NK-92 (cell line): ENCODE measurements around the gene CFAP161.
"Not testable (repeated sequence)": the region's sequence is repeated elsewhere in the genome, so short reads cannot be mapped to it uniquely, and the experiment has no call there.

ENCODE experiments used
- DNase-seq: peaks from one replicate; lab custom pipeline; 2025; ENCODE audit not compliant: unreplicated experiment; lab: John Stamatoyannopoulos, UW

Gene CFAP161

DNA sequence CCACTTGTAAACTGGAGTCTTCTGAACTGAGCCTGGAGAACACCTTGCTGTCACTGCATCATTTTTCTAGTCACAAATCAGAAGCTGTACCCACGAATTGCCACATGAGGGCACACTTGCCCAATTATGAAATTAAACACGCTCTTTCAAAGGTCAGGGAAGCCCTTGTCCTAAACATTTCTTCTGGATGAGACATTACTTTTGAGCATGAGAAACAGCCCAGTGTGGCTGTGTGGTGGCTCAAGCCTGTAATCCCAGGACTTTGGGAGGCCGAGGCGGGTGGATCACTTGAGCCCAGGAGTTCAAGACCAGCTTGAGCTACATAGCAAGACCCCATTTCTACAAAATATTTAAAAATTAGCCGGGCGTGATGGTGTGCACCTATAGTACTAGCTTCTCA is 27.5 kb upstream of the CFAP161 start:
- no peak for DNase-seq

DNA sequence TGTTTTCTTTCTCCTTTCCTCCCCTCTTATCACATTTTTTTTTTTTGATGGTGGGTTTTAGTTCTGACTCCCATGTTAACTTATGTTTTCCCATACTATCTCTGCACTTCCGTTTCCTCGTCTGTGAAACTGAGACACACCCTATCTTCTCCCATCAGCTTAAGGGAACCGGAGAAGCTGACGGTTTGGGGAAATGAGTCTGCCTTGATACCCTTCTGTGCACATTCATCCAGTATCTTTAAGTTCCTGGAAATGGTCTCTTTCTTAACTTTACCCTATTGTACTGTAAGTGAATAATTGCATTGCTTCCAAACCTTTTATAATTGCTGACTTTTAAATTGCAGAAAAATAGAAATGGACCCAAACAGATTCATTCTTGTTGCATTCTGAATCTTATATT is 26.2 kb upstream of the CFAP161 start:
- DNase-seq, result no peak

DNA sequence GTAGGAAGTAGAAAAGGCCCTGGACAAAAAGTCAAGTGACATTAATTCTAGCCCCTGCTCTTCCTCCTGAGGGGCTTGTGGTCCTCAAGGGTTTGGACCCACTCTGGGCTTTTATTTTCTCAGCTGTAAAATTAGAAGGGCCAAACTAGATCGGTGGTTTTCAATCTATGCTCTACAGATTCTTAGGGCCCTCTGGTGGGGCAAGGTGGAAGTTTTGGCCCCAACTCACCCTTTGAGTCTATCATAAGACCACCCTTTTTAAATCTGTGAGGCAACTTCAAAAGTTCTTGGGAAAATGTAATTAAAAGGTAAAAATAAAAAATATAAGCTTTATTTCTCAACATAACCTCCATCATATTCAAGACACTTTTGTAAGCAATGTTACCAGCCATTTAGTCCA is 25.6 kb upstream of the CFAP161 start:
- no peak for DNase-seq

DNA sequence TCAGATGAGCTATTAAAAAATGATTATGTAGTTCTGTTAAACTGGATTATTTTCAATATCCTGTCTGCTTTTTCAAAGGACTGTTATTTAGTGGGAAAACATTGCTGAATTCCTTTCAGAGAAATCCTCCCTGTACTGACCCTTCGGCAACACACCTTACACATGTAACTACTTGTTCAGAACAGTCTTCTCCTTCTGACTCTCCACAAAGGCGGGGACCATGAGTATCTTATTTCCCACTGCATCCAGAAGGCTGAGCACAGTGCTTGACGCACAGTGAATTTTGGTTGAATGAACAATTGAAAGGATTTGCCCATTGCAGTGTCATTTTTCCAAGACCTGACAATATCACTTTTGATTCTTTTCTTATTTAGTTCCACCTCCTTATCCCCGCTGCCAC is 23.1 kb upstream of the CFAP161 start:
- DNase-seq, result no peak

DNA sequence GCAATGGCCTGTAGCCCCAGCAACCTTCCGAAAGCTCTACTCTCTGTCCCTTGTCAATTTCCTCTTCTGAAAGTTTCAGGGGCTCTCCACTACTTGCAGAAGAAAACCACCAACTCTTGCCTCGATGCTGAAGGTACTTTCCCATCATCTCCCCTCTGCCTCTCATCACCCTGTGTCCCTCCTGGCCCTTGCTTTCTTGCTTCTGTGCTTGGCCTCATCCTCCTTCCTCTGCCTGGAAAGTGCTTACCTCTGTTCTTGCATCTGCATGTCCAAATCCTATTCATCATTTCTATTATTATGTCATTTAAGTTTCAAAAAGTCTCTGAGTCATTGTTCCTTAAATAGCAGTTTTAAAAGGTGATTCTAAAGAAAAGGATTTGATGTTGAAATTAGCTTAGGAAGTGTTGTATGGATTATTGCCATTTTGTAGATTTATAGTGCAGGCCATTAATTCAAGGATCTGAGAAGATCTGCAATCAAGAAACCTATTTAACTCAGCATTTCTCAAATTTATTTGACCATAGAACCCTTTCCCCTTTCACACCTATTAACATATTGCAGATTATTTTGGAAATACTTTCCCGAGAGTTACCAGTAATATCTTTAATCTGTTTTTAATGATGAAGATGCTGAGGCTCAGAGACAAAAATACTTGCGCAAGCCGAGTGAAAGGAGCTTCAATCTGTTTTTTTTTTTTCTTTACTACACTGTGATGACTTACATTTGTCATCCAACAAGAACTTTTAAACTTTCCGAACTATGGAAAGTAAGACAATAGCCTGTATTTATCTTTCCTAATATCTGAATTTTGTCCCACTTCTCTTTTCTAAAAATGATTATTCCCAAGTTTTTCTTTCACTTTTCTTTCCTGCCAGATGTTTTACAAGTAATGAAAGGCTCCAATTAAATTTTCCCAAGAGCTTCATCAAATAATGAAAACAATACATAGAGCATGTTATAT is 22.3 kb upstream of the CFAP161 start:
- no peak for DNase-seq

DNA sequence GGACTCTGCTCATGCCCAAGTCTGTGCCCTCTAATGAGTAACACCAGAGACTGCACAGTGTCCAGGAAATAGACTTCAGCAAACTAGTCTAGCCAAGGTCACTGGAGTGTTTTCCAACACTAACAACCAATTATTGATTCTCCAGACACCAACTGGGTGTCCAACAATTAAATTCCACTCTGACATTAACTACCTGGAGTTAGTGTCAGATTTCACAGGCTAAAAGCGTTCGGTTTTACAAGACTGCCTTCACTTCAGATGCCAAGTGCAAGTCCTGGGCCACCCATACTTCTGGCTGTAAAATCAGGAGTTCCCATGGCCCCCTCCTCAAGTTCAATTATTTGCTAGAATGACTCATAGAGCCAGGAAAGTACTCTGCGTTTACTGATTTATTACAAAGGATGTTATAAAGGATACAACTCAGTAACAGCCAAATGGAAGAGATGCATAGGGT is 20.8 kb upstream of the CFAP161 start:
- no peak for DNase-seq

DNA sequence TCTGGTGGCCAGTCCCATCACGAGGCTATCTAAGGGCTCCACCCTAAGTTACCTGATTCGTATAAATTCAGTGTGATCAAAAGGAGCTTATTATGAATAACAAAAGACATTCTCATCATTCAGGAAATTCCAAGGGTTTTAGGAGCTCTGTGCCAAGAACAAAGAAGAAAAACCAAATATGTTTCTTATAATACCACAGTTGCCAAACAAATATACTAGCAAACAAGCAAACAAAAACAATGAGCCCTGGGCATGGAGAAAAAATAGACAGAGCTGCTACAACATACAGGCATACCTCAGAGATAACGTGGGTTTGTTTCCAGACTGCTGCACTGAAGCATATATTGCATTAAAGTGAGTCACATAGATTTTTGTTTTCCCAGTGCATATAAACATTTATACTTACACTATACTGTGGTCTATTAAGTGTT is 20.2 kb upstream of the CFAP161 start:
- DNase-seq, result no peak

DNA sequence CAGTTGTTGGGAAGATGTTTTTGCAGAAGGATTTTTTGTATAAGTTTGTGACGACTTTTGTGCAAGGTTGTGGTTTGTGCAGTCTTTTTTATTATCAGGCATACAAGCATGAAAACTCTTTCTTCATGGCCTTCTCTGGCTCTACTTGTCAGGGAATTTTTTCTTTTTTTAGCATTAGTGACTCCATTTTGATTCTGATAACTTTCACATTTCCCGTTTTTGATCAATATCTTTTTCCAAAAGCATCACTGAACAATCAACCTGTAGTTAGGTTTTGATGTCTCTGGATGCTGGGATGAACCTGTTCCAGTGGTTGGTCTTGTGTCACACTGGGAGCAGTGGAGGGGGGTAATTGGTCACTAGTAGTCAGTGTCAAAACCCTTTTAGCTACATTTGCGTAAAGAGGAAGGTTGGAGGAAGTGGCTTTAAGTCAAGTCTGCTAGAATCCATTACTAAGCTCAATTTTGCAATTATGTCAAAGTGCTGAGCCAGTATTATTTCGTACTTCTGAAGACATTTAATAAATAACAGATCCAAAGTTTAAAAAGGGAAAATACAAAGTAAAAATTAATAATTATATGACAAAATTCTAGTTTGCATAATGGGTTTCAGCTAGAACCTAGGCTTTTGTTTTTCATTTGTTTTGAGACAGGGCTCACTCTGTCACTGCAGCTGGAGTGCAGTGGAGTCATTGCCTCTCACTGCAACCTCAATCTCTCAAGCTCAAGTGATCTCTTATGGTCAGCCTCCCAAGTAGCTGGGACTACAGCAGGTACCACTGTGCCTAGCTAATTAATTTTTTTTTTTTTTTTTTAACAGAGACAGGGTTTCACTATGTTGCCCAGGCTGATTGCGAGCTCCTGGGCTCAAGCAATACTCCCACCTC is 18.8 kb upstream of the CFAP161 start:
- DNase-seq, result no peak

DNA sequence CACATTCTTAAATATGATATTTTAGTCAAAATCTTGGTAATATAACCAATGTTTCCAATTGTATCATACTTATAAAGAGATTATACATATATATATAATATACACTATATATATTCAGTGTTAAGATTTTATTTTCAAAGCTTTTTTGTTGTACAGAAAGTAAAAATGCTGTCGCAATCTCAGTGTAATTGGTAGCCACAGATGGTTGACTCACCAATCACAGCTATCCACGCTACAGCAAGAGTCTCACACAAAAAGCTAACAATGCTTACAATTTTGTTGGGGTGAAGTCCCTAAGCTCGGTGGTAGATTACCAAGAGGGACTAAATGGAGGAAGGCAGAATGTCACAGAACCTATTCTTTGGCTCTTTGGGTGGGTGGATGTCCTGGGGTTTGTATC is 16.9 kb upstream of the CFAP161 start:
- no peak for DNase-seq

DNA sequence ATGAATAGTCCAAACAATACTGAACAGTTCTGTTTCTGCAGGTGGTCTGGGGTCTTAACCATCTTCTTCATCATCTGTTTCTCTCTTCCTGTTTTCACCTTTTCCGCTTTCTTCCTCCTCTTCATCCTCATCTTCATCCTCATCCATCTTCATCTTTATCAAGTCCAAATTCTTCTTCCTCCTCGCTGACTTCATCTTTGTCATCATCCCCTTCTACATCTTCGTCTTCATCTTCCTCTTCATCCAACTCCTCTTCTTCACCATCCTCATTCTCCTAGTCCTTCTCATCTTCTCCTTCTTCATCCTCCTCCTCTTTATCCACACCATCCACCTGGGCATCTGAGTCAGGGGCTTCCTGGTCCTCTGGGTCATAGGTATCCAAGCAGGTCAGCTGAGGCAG is 16.5 kb upstream of the CFAP161 start:
- no peak for DNase-seq

DNA sequence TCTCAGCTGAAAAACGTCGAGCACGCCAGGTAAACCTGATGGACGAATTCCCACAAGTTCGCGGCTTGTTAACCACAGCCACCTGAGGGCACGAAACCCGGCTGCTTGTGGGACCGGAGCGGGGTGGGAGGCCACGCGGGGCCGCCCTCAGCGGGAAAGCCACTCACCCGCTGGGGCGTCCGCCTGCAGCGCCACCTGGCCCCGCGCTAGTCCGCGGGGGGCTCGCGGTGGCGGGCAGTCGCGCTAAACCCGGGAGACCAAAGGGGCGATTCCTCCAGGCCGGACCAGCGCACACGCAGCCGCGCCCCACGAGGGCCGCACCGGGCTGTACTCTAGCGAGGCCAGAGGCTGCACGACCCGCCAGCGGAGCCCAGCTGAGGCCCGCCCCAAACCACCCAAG is 15.7 kb upstream of the CFAP161 start:
- DNase-seq, result no peak

DNA sequence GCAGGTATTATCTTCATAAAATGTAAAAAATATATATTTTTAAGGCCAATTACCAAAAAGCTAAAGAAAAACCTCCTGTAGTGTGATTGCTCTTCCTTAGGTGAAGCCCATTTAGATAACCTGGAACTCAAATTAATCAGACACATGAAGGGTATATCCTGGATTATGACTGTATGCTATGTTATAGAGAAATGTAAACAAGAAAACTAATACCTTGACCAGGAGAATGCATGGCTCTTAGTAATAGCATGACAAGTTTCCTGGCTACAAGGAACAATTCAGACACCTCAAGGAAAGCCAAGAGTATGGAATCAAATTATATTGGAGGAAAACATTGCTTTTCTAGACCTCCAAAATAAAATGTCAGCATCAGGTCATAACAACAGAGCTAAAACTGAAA is 14.0 kb upstream of the CFAP161 start:
- no peak for DNase-seq

DNA sequence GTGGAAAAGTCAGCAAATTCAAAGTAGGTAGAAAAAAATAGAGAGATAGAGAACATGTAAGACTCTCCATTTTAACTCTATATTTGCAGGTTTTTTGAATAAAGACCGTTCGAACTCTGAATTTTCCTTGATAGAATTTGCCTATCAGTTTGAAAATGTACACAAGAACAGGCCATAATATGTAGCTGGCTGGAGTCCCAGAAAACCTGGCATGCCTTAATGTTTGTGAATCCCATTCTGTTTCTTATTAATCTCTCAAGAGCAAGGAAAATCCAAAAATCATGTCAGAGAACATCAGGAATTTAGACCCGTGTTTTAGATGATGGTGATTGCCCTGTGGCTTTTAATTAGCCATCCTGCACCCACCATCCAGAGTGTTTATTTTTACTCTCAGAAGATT is 7.2 kb upstream of the CFAP161 start:
- DNase-seq, result no peak

DNA sequence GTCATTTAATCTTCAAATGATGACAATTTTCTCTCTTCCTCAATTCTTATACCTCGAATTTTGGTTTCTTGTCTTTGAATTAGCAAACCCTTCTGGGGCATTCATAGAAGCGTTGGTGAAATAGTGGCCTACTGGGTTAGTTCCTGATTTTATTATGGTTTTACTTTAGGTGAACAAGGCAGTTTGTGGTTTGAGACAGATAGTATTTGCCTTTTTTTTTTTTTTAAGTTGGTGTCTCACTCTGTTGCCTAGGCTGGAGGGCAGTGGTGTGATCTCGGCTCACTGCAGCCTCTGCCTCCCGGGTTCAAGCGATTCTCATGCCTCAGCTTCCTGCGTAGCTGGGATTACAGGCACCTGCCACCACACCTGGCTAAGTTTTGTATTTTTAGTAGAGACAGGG is 7.4 kb downstream of the CFAP161 start:
- not testable (repeated sequence) for DNase-seq

DNA sequence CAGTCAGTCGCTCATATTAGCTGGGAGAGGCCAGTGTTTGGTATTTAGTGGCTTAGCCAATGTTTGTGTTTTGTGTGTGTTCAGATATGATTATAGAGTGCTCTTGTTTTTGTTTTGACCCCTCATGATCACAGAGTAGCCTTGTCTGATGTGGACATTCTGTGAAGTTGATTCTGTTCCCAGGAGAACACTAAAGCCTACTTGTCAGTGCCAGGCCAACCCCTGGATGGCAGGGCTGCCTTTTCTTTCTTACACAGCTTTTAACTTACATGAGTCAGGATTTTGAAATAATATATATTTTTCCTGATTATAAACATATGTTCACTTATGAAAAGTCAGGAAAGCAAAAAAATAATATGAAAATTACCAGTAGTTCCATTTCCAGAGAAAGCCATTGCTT is 11.9 kb downstream of the CFAP161 start:
- DNase-seq, result no peak

DNA sequence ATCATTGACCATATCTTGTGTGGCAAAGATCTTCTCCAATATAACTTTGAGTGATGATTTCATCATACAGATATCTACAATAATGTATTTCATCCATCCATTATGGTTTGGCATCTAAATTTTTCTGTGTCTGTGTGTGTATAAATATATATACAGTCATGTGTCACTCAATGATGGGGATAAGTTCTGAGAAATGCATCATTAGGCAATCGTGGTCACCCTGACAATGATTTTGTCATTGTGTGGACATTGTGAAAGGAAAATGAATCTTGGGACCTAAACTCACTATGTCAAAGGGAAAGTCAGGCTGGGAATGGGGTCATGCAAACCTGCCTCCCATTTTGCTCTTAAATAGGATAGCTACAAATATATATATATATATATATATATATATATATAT is 12.4 kb downstream of the CFAP161 start:
- no peak for DNase-seq

DNA sequence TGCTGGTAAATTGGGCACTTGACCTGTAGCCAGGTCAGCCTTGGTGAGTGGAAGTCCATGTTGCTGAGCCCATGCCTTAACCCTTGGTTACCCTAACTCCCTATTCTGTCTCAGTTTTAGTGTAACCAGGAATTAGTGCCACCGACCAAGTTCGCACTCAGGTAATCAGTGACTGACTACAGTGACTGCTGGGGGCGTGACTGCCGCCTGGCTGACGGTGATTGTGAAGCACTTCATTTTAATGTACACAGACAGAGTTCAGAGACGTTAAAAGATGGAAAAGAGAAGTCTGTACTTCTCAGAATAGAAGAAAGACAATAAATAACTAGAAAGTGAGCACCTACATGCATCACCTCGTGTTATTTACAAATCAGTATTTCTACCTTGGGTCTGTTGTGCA is 17.3 kb downstream of the CFAP161 start:
- DNase-seq, result no peak

DNA sequence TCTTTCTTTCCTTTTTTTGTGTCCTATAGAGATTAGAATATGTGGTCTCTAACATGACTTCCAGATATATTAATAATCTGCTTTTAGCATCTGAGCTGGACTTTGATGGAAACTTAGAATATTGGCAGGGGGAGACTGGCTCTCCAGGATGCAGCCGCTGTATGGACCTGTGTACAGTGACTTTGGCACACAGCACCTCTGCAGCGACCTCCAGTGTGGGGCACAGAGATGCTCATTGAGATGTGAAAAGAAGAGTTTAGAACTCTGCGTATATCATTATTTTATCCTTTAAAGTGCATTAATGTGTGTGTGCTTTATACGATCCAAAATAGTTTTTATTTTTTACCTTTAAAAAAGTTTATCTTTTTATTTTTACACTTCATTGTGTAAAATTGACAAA is 18.3 kb downstream of the CFAP161 start:
- DNase-seq, result no peak

DNA sequence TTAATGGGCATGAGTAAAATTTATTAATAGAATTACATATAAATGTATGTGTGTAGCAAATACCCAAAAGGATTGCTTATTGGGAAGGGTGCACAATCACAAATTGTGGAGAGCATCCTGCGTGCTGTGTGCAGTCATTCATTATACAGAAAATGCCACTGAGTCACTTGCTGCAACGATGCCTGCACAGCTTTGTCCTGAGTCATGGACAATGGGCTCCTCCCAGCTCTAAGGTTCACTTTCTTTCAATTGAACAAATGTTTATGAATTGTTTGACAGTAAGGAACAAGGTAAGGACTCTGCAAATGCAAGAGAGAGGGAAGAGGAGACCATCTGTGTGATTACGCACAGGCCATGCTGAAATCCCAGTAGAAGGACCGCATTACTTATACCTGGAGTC is 18.7 kb downstream of the CFAP161 start:
- no peak for DNase-seq

DNA sequence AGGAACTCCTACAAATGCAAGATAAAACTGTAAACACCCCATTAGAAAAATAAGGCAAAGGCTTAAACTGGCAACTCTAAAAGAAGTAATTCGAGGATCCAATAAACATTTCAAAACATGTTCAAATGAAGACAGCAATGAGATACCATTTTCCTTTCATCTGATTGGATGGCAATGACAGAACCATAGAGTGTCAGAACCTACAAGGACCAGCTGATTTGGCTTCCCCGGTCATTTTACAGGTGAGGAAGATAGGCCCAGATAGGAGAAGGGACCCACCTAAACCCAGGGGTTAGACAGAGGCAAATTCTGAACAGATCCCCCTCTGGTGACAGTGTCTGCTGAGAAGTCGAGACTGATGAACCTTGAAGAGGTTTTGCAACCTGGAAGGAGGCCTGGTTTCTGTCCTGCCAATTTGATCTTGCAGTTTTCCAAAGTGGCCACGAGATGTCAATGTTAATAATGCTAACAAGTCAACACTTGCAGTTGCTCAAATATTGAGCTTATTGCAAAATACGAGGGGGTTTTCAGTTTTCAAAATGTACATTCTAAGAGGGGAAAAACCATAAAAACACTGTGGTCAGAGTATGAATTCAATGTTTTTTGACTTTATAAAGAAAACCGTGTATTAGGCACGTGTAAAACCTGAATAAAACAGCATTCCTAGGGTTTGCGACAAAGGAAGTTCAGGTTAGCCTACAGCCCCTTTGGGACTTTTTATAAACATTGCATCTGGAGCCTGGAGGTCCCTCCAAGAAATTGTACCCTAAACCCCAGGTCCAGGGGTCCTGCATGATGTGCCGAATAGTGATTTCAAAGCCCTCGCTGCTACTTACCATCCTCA is 21.5 kb downstream of the CFAP161 start:
- no peak for DNase-seq

DNA sequence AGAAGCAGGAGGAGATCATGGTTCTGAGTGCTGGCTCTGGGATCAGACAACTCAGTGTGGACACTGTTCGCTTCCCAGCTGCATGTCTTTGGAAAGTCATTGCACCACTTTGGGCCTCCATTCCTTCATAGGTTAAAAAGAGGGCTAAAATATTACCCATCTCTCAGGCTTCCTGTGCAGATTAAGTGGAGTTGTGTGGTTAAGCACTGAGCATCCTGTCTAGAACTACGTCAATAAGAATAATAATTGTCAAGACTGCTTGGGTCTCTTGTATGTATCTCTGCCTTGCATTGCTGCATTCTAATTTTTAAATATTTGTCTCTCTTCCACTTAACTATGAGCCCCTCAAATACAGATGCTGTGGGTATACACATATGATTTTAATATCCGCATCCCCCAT is 22.3 kb downstream of the CFAP161 start:
- DNase-seq, result no peak
